ENCODE measurements around the gene PRKCQ.
A peak's percentile ranks its signal among the peaks of the same experiment; 100 is the strongest.

The PRKCQ gene

DNA sequence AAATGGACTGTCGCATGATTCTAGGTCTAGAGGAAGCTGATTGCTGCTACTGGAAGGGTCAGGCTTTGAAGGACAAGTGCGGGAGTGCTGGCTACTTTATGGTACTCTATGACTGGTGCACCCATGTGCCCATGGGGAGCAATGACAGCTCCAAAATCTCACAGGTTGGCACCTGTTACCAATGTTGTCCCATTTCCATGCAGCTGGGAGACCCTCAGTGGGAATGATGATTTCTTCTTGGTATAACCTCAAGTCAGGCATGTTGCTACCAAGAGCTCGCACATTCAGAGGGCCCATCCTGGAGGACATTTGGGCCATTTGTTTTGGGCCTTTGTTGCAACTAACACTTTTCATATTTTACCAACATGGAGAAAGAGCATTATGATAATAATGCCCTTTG lies 174.4 kb downstream of the PRKCQ start:
- no peak for DNase-seq (ENCODE audit: low read depth in 2 of 2)
- TF ChIP-seq CTCF (IDR thresholded peaks at IDR 0.05; ENCODE audit: low read depth, low read length): no peak

GRCh38 chr10:6404127-6405072 lies 175.7 kb downstream of the PRKCQ start:
- no peak for TF ChIP-seq CTCF (IDR thresholded peaks at IDR 0.05; ENCODE audit: low read depth, low read length)
- peak in 1 of 2 donors; percentile 13 for DNase-seq (ENCODE audit: low read depth in 2 of 2)
- no peak overlapping the region for H3K4me3 ChIP-seq (replicated peaks in 1 of 2; ENCODE audit: low read depth in 2 of 2, low read length in 2 of 2)

More for the DNA sequence above, 174.4 kb downstream of the PRKCQ start:
- no peak overlapping the region for H3K4me3 ChIP-seq (replicated peaks in 1 of 2; ENCODE audit: low read depth in 2 of 2, low read length in 2 of 2)

GRCh38 chr10:6402960-6403359 lies 177.1 kb downstream of the PRKCQ start:
- no peak overlapping the region for H3K4me3 ChIP-seq (replicated peaks in 1 of 2; ENCODE audit: low read depth in 2 of 2, low read length in 2 of 2)
- no peak for DNase-seq (ENCODE audit: low read depth in 2 of 2)
- TF ChIP-seq CTCF (IDR thresholded peaks at IDR 0.05; ENCODE audit: low read depth, low read length): no peak

DNA sequence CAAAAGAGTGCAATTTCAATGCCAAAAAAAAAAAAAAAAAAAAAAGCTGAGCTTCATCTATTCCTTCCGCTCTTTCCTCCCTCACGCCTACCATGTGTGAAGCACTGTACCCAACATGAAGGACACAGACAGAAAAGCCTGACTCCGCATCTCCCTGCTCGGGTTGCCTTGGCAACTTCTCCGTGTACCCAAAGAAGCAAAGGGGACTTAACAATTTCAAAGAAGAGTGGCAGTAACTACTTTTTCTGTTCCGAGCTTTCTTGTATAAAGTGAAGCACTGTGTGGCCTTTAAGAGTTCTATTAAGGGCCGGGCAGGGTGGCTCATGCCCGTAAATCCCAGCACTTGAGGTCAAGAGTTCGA lies 177.7 kb downstream of the PRKCQ start:
- H3K4me3 ChIP-seq (replicated peaks in 1 of 2; ENCODE audit: low read depth in 2 of 2, low read length in 2 of 2): no peak overlapping the region
- DNase-seq (ENCODE audit: low read depth in 2 of 2): no peak
- no peak for TF ChIP-seq CTCF (IDR thresholded peaks at IDR 0.05; ENCODE audit: low read depth, low read length)

- peak; percentile 94 to 95 for DNase-seq (ENCODE audit: low read depth in 2 of 2)
- TF ChIP-seq CTCF (IDR thresholded peaks at IDR 0.05; ENCODE audit: low read depth, low read length): peak; percentile 71
- H3K4me3 ChIP-seq (replicated peaks in 1 of 2; ENCODE audit: low read depth in 2 of 2, low read length in 2 of 2): peak overlapping the region; percentile 16 to 37
Measured at GRCh38 chr10:6401558-6402348, 178.3 kb downstream of the PRKCQ start.

DNA sequence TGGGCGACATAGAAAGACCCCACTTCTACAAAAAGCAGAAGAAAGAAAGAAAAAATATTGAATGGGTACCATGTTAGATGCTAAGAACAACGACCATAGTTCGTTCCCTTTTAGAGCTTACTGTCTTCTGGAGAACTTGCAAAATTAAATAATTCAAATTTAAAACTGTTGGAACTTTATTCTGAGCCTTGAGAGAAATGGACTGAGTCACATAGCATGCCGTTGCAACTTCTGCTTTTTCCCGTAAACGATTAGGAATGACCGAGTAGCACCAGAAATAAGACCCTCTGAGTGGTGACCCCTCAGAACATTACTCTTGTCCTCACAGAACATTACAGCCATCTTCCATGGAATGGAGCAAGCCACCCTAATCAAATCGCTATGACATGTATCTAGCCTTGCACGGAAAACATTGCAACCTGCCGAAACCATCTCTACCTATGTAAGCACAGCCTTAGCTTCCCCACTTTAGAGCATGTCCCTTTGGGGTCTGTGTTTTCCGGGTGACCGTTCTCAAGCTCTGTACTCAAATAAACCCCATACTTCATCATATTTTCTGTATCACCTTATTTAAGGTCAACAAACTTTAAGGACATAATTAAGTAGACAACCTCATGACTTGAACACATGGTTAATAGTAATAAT lies 179.1 kb downstream of the PRKCQ start:
- no peak for TF ChIP-seq CTCF (IDR thresholded peaks at IDR 0.05; ENCODE audit: low read depth, low read length)
- DNase-seq (ENCODE audit: low read depth in 2 of 2): peak in 1 of 2 donors; percentile 13
- no peak overlapping the region for H3K4me3 ChIP-seq (replicated peaks in 1 of 2; ENCODE audit: low read depth in 2 of 2, low read length in 2 of 2)
